Natural killer cell (primary cell): ENCODE data around the gene CAPN8. TPM values are rescaled to one million over a fixed set of nuclear protein-coding genes. Genes with fewer than 3 reads are reported as not detected.
A peak's percentile ranks its signal among the peaks of the same experiment; 100 is the strongest.

Source experiments
- ATAC-seq, 3 donors: fragments of 150-1000 bp in 2 of 3; fragments of 200-7000 bp in 1 of 3; cut with Tn5 transposase; 1 replicate in 1 of 3; 2 replicates in 2 of 3; pipeline ENCODE4 v1.10.0; 2021; ENCODE audit warnings: mild to moderate bottlenecking in 2 of 3, moderate library complexity in 2 of 3
- DNase-seq, 2 donors: peaks; one replicate each; pipeline versions ENCODE4 v3.0.0 to v3.0.0-alpha.2; 2013 to 2021; ENCODE audit warnings: mixed read lengths in 1 of 2
- H3K27ac ChIP-seq: one replicate; pipeline ENCODE4 v1.5.1; 2013; ENCODE audit warnings: mild to moderate bottlenecking, low read length
- H3K27me3 ChIP-seq: one replicate; pipeline ENCODE4 v1.6.1; 2013; ENCODE audit warnings: low read length; ENCODE audit not compliant: control insufficient read depth, insufficient read depth
- H3K36me3 ChIP-seq: one replicate; pipeline ENCODE4 v1.6.1; 2013; ENCODE audit warnings: low read length; ENCODE audit not compliant: control insufficient read depth, insufficient read depth
- H3K4me1 ChIP-seq: one replicate; pipeline ENCODE4 v1.6.1; 2013; ENCODE audit warnings: low read length; ENCODE audit not compliant: control insufficient read depth, insufficient read depth
- H3K4me3 ChIP-seq: one replicate; pipeline ENCODE4 v1.5.1; 2013; ENCODE audit warnings: low read length
- H3K9me3 ChIP-seq: one replicate; pipeline ENCODE4 v1.6.1; 2013; ENCODE audit warnings: low read length; ENCODE audit not compliant: control insufficient read depth, insufficient read depth
- H3K27ac Mint-ChIP-seq, 2 donors: one replicate each; pipeline ENCODE4 v1.8.0; 2022; ENCODE audit warnings: mild to moderate bottlenecking in 2 of 2, mixed read lengths in 2 of 2, moderate library complexity in 1 of 2
- H3K27me3 Mint-ChIP-seq, 2 donors: one replicate each; pipeline ENCODE4 v1.8.0; 2022; ENCODE audit warnings: low read depth in 2 of 2, mixed read lengths in 2 of 2
- H3K36me3 Mint-ChIP-seq: one replicate; pipeline ENCODE4 v1.8.0; 2022; ENCODE audit warnings: mixed read lengths
- H3K4me1 Mint-ChIP-seq, 2 donors: one replicate each; pipeline ENCODE4 v1.8.0; 2022; ENCODE audit warnings: mixed read lengths in 2 of 2
- H3K4me3 Mint-ChIP-seq: one replicate; pipeline ENCODE4 v1.8.0; 2022; ENCODE audit warnings: mild to moderate bottlenecking, moderate library complexity, mixed read lengths
- H3K9me3 Mint-ChIP-seq, 2 donors: one replicate each; pipeline ENCODE4 v1.8.0; 2022; ENCODE audit warnings: mixed read lengths in 2 of 2
- CTCF ChIP-seq: fragments of 200-600 bp; IDR thresholded peaks from one replicate; pipeline ENCODE4 v1.8.0; 2022; ENCODE audit warnings: antibody characterized with exemption
- WGBS: methylation state at CpG from one replicate; pipeline ENCODE4 v1.1.7; 2013; ENCODE audit warnings: missing lambda C conversion rate; ENCODE audit not compliant: insufficient coverage; 5-methylcytosine and 5-hydroxymethylcytosine counted together
- intact Hi-C: fragments of 100-400 bp; cut with micrococcal nuclease; formaldehyde crosslinking; loops from one replicate; pipeline ENCODE4 v1.14.2; 2022
- total RNA-seq, 4 donors: library from RNA; stranded (reverse); fragments of 120-200 nt in 1 of 4; gene quantifications; one replicate each; pipeline versions ENCODE4 v1.2.3 to v1.2.4, GENCODE V29; 2013 to 2022

The CAPN8 gene
- total RNA-seq, 3 donors from 2014 or later (not counting 1 experiment from before 2014, with no cell fraction given), result 0.18 to 6.7 (median 0.84) TPM

DNA sequence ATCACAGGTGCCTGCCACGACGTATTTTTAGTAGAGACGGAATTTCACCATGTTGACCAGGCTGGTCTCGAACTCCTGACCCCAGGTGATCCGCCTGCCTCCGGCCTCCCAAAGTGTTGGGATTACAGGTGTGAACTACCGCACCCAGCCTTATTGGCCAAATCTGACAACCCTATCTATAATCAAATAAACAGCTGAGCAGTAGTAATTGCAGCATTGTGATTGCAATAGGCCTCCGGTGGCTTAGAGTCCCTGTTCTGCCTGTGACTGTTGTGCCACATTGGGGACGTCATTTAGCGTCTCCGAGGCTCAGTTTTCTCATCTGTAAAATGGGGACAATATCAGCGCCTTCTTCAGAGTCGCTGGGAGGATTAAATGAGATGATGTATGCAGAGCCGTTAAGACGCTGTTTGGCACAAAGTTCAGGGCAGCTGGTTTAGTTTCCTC lies 46.3 kb upstream of the CAPN8 start:
- Histone ChIP-seq H3K4me3 (peak overlapping the region; percentile 37), H3K4me1 (peaks cover 46% of the 10 kb centered on the region), H3K27me3 (no peaks in the 10 kb centered on the region), H3K9me3 (no peaks in the 10 kb centered on the region), H3K36me3 (no peaks in the 10 kb centered on the region), H3K27ac (peak overlapping the region; percentile 62)
- H3K4me3 Mint-ChIP-seq, result peak overlapping the region; percentile 81
- H3K27ac Mint-ChIP-seq, result peak overlapping the region; percentile 49 to 92
- intact Hi-C loops, result loop anchor here (1.0 to 2.0 kb wide), 2 partner anchors 15 to 37 kb away; no protein-coding TSS in a partner anchor
- peaks cover 44 to 48% of the 10 kb centered on the region in 2 donors for H3K4me1 Mint-ChIP-seq
- no peak for TF ChIP-seq CTCF
- no peaks in the 10 kb centered on the region for H3K27me3 Mint-ChIP-seq
- no peaks in the 10 kb centered on the region for H3K36me3 Mint-ChIP-seq
- DNase-seq (no peak), ATAC-seq (no peak)
- WGBS, result 79% methylated on average over 13 of the region's 15 CpGs
- H3K9me3 Mint-ChIP-seq, result no peaks in the 10 kb centered on the region

DNA sequence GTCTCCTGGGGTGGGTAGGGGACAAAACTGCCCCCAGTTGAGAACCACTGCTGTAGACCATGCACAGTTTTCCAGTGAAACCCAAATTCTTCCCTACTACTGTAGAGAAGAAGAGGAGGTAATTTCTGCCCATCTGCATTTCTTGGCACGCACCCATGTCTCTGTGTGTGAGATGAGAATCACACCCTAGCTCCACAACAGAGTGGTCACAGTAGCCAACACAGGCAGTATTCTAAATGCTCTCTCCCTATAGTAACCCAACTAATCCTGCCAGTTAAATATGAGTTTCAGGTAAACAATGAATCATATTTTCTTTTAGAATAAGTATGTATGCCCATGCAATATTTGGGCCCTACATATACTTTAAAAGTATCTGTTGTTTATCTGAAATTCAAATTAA lies 45.7 kb upstream of the CAPN8 start:
- Mint-ChIP-seq H3K9me3 (no peaks in the 10 kb centered on the region), H3K4me3 (peak overlapping the region; percentile 81), H3K27me3 (no peaks in the 10 kb centered on the region), H3K36me3 (no peaks in the 10 kb centered on the region), H3K27ac (peak overlapping the region; percentile 49 to 92), H3K4me1 (peaks cover 38 to 42% of the 10 kb centered on the region in 2 donors)
- Histone ChIP-seq H3K36me3 (no peaks in the 10 kb centered on the region), H3K27ac (no peak overlapping the region), H3K4me1 (peaks cover 41% of the 10 kb centered on the region), H3K27me3 (no peaks in the 10 kb centered on the region), H3K4me3 (no peak overlapping the region), H3K9me3 (no peaks in the 10 kb centered on the region)
- ATAC-seq, result no peak
- intact Hi-C loops, result no loop called here
- 80% methylated on average over 1 of the region's 1 CpG for whole genome bisulfite sequencing
- TF ChIP-seq CTCF, result no peak
- no peak for DNase-seq

DNA sequence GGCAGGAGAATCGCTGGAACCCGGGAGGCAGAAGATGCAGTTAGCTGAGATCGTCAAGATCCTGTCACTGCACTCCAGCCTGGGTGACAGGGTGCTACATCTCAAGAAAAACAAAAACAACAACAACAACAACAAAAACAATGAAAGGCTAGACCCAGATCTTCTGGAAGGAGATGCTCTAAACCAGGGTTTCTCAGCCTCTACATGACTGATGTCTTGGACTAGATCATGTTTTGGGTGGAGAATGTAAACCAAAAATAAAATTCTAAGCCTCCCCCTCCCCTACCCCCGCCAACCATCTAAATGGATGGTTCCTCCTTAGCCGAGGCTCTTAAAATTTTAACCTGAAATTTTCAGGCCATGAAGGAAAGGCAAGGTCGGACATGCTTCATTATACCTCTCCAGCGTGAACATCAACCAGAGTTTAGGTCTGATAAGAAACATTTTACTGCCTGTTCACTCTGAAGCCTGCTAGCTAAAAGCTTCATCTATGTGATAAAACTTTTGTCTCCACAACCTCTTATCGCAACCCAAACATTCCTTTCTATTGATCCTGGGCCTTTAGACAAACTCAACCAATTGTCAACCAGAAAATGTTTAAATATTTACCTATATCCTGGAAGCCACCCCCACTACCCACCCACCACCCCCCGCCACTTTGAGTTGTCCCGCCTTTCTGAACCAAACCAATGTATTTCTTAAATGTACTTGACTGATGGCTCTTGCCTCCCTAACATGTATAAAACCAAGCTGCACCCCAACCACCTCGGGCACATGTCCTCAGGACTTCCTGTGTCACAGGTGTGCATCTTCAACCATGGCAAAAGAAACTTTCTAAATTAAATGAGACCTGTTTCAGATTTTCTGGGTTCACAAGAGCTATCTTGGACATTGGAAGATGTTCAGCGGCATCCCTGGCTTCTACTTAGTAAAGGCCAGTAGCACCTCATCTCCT lies 45.0 kb upstream of the CAPN8 start:
- Mint-ChIP-seq H3K4me1 (peaks cover 31 to 37% of the 10 kb centered on the region in 2 donors), H3K27ac (peak overlapping the region; percentile 49 to 92), H3K9me3 (no peaks in the 10 kb centered on the region), H3K27me3 (no peaks in the 10 kb centered on the region), H3K36me3 (no peaks in the 10 kb centered on the region), H3K4me3 (no peak overlapping the region)
- Histone ChIP-seq H3K27me3 (no peaks in the 10 kb centered on the region), H3K4me1 (peaks cover 34% of the 10 kb centered on the region), H3K4me3 (no peak overlapping the region), H3K9me3 (no peaks in the 10 kb centered on the region), H3K27ac (no peak overlapping the region), H3K36me3 (no peaks in the 10 kb centered on the region)
- ATAC-seq (no peak), DNase-seq (no peak)
- intact Hi-C loops, result no loop called here
- 90% methylated on average over 12 of the region's 12 CpGs for WGBS
- no peak for TF ChIP-seq CTCF
